NCI-H1436 (cell line): ENCODE data around the gene ADGRV1.
A peak's percentile ranks its signal among the peaks of the same experiment; 100 is the strongest.
"Not testable (repeated sequence)": the region's sequence is repeated elsewhere in the genome, so short reads cannot be mapped to it uniquely, and the experiment has no call there.

Experiments used
- DNase-seq: peaks from one replicate; lab custom pipeline; 2025; lab: John Stamatoyannopoulos, UW

The ADGRV1 gene

GRCh38 chr5:90940227-90940995 is 381.8 kb downstream of the ADGRV1 start:
- DNase-seq = peak; percentile 71

GRCh38 chr5:90941002-90941720 is 382.6 kb downstream of the ADGRV1 start:
- DNase-seq = no peak

- DNase-seq = no peak
These were observed 385.5 kb downstream of the ADGRV1 start for GRCh38 chr5:90944116-90944515.

- no peak for DNase-seq
These were observed 389.1 kb downstream of the ADGRV1 start for GRCh38 chr5:90947667-90948066.

GRCh38 chr5:90948969-90949368 is 390.4 kb downstream of the ADGRV1 start:
- DNase-seq = no peak

GRCh38 chr5:90949469-90950358 is 391.1 kb downstream of the ADGRV1 start:
- no peak for DNase-seq

GRCh38 chr5:90955001-90955635 is 396.5 kb downstream of the ADGRV1 start:
- no peak for DNase-seq

GRCh38 chr5:90956511-90957097 is 398.0 kb downstream of the ADGRV1 start:
- no peak for DNase-seq

GRCh38 chr5:90957906-90958305 is 399.3 kb downstream of the ADGRV1 start:
- DNase-seq = no peak

GRCh38 chr5:90959262-90959661 is 400.7 kb downstream of the ADGRV1 start:
- DNase-seq = no peak

GRCh38 chr5:90962481-90962880 is 403.9 kb downstream of the ADGRV1 start:
- no peak for DNase-seq

GRCh38 chr5:90965110-90965685 is 406.6 kb downstream of the ADGRV1 start:
- no peak for DNase-seq

- DNase-seq = no peak
These were observed 408.8 kb downstream of the ADGRV1 start for GRCh38 chr5:90967443-90967842.

GRCh38 chr5:90967851-90968250 is 409.3 kb downstream of the ADGRV1 start:
- DNase-seq = no peak

- DNase-seq = no peak
These were observed 409.7 kb downstream of the ADGRV1 start for GRCh38 chr5:90968319-90968718.

GRCh38 chr5:90969945-90970344 is 411.3 kb downstream of the ADGRV1 start:
- DNase-seq = not testable (repeated sequence)

GRCh38 chr5:90981177-90981576 is 422.6 kb downstream of the ADGRV1 start:
- DNase-seq = no peak

- no peak for DNase-seq
These were observed 423.2 kb downstream of the ADGRV1 start for GRCh38 chr5:90981821-90982220.

- no peak for DNase-seq
These were observed 424.0 kb downstream of the ADGRV1 start for GRCh38 chr5:90982576-90982975.

- DNase-seq = no peak
These were observed 424.6 kb downstream of the ADGRV1 start for GRCh38 chr5:90983148-90983547.

- DNase-seq = no peak
These were observed 425.1 kb downstream of the ADGRV1 start for GRCh38 chr5:90983711-90984124.
